GM21825 (cell line): ENCODE results near the gene SFRP2.

ENCODE experiments used
- ATAC-seq: cut with Tn5 transposase; IDR thresholded peaks from one replicate; pipeline ENCODE4 v1.9.1; 2021; ENCODE audit warnings: mild to moderate bottlenecking, moderate library complexity; ENCODE audit not compliant: unreplicated experiment

SFRP2 gene

DNA sequence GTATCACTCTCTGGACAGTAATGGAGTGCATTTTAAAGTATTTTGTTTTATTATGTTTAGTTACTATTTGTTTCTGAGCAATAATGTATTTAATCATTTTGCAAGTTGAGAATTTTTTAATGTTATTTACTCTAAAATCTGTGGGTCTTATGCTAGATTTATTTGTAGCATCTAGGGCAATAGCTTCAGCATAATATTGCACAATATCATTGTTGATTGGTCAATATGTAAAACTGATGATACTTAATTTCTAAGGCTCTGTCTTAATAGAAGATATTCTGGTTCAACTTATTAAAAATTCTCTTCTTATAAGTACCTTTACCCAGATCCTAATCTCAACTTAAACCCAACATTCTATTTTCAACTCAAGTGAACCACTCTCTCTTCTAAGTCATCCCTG, 11.5 kb downstream of the SFRP2 start:
- ATAC-seq: no peak

DNA sequence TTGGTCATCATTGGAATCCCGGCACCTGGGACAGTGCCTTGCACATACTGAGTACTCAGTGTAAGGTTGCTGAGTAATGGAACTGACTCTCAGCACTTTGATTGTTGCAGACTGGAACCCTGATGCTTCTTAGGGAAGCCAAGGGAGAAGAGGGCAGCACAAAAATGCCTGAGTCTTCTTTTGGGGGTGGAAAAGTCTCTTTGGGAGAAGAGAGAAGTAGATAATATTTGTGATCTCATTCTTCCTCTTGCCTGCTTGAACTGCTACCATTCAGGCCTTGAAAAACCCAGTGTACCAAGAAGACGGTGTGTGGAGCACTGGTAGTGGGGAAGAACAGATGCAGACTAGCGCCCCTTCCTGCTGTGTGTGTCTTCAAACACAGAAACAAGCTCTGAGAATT, 12.3 kb downstream of the SFRP2 start:
- no peak for ATAC-seq

DNA sequence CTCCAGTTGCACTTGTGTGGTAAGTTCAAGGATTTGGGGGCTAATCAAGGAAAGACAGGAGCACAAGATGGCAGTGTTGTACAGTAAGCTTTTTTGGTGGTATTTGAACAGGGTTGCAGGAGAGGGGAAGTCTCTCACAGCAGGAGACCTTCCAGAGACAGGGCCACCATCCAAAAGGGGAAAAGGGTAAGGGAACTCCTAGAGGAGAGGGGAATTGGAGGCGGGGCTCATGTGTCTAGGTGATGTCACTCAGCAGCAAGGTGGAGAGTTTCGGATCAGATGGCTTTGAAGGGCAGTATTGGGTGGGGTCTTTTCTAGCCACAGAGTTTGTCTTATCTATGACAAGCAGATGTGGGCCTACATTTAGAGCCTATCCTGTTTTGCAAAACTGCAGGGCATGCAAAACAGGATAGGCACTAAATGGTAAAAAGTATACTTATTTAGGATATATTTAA, 15.6 kb downstream of the SFRP2 start:
- no peak for ATAC-seq

DNA sequence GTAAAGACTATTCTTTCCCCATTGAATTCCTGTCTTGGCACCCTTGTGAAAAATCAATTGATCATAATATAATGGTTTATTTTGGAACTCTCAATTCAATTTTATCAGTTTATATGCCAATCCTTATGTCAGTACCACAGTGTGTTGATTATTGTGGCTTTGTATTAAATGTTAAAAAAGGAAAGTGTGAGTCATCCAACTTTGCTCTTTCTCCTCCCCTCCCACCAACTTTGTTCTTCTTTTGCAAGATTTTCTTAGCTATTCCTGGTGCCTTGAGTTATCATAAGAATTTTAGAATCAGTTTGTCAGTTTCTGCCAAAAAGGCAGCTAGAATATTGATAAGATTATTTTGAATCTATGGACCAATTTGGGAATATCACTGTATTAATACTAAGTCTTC, 17.8 kb downstream of the SFRP2 start:
- ATAC-seq: no peak

DNA sequence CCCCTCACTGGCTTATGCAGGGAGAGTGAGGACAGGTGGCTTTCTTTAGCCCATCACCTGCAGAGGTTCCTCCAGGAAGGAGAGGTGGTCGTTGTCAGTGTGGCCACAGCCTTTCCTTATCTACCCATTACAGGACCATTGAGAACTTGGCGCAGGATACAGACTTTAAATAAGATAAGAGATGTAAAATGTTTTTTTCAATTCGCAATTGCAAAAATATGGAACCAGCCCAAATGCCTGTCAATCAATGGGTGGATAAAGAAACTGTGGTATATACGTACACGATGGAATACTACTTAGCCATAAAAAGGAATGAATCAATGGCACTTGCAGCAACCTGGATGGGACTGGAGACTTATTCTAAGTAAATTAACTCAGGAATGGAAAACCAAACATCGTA, 22.1 kb downstream of the SFRP2 start:
- no peak for ATAC-seq

DNA sequence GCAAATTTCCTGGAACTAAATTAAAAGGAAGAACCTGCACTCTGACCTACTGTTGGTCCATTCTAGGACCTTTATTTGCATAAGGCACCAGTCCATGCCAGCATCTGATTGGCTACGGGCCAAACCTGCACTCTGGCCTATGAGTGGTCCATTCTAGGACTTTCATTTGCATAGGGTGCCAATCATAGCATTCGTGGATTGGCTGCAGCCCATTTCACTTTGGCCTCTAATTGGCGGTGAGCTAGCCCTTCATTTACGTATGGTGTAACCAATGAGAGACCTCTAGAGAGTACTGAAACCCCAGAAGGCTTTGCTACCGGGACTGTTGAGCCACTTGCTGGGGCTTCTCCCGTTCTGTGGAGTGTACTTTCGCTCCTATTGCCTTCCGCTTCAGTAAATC, 23.0 kb downstream of the SFRP2 start:
- no peak for ATAC-seq

GRCh38 chr4:153764601-153765368, 24.1 kb downstream of the SFRP2 start:
- no peak for ATAC-seq

- ATAC-seq: no peak
Observed at GRCh38 chr4:153763404-153763803, 25.5 kb downstream of the SFRP2 start.

- no peak for ATAC-seq
Observed at GRCh38 chr4:153759407-153760316, 29.2 kb downstream of the SFRP2 start, which contains the start of gene RNF175. Gene RNF175, minus strand, starts transcription at chr4:153760024. Its CDS starts 162 bp downstream, at chr4:153759862.

GRCh38 chr4:153758688-153759406, 30.0 kb downstream of the SFRP2 start:
- no peak for ATAC-seq

- ATAC-seq: no peak
Observed at GRCh38 chr4:153758136-153758535, 30.7 kb downstream of the SFRP2 start.

GRCh38 chr4:153757407-153757806, 31.5 kb downstream of the SFRP2 start:
- ATAC-seq: no peak

DNA sequence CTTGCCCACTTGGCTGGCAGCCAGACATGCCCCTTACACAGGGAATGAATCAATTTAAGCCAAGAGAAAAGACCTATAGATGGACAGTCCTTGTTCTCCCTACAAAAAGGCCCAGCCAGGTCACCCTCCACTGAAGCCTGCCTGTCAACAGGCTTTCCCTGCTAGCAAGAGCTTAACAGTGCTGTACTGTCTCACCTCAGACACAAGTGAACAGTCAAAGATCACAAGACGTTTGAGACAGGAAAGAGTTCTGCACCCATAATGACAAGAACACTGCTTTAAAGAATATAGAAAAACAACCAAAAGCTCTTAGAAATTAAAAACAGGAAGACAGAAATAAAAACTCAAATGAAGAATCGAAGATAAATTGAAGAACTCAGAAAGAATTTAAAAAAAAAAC, 33.7 kb downstream of the SFRP2 start:
- no peak for ATAC-seq

DNA sequence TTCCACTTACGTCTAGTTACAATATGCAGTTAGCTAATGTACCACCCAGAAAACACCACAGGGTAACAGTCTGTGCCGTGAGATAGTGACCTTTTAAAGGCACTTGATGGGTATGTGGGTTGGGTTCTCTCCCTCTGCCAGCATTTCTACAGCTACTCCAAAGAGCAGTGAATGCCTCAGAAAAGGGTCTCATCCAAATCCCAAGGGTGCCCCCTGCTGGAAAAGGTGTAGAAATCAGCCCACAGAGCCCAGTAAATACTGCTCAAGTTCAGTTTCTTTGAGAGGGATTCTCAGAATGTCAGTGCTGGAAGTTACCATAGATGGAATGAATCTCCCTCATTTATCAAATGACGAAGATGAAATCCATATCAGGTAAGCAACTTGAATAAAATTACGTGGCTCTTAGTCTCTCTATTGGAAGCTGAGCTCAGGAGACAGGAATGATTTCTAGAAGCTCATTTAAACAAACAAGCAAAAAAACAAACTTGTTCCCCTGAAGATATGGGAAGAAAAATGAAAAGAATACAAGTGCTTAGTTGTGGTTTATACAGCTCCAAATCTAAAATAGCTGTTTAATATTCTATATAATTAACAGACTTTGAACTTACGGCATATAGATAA, 38.6 kb downstream of the SFRP2 start:
- no peak for ATAC-seq

DNA sequence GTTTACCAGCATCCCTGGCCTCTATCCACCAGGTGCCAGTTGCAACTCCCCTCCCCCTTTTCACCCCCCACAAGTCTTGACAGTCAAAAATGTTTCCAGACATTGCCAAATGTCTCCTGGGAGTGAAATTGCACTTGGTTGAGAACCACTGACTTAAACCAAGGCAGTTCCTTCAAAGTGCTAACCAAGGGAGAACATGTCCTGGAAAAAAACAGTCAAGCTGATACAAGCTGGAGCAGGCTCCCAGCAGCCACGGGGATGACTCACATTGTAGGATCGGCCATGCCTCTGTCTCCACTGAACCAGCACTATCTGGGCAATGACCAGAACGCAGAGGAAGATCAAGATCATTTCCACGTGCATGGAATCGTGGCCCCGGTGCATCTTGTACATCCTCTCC, 40.5 kb downstream of the SFRP2 start:
- ATAC-seq: no peak

- ATAC-seq: no peak
Observed at GRCh38 chr4:153747406-153747955, 41.4 kb downstream of the SFRP2 start.

DNA sequence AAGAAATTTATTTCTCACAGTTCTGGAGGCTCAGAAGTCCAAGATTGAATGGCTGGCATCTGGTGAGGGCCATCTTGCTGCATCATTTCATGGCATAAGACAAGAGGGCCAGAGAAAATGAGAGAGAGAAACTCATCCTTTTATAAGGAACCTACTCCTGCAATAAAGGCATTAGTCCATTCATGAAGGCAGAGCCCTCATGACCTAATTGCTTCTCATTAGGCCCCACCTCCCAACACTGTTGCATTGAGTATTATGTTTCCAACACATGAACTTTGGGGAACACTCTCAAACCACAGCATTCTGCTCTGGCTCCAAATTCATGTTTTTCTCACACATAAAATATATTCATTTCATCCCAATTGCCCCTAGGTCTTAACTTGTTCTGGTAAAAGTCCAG, 43.2 kb downstream of the SFRP2 start:
- ATAC-seq: no peak

DNA sequence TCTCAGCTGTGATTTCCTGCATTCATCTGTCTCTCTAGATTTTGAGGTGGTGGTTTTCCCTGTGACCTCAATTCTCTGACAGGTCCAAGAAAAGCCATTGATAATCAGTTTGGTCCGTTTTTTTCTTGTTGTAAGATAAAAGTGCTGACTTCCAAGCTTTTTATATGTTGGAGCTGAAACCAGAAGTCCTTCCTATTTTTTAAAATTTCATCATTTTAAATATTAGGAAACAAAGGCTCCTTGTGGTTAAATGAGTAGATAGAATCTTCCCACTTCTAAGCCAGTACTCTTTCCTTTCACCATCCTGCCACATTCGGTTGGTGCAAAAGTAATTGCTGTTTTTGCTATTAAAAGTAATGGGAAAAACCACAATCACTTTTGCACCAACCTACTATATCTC, 47.3 kb downstream of the SFRP2 start:
- no peak for ATAC-seq

DNA sequence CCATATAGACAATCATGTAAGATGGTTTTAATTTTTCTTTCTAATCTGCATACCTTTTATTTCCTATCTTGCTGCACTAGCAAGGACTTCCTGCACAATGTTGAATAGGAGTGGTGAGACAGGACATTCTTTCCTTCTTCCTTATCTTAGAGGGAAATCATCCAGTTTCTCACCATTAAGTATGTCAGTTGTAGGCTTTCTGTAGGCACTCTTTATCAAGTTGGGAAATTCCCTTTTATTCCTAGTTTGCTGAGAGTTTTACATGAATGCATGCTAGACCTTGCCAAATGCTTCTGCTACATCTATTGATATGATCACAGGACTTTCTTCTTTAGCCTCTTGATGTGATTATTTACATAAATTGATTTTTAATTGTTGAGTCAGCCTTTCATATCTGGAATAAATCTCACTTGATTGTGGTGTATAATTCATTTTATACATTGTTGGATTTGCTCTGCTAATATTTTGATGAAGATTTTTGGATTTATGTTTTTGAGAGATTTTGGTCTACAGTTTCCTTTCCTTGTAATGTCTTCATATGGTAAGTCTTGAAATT, 52.9 kb downstream of the SFRP2 start:
- no peak for ATAC-seq

GRCh38 chr4:153733751-153734448, 55.0 kb downstream of the SFRP2 start:
- ATAC-seq: no peak
